Panc1 (cell line): Measurements from ENCODE around the gene IL32. TPM values are rescaled to one million over a fixed set of nuclear protein-coding genes. Genes with fewer than 3 reads are reported as not detected.

Experiments
- ATAC-seq: fragments of 200-7000 bp; cut with Tn5 transposase; 2 replicates; pipeline ENCODE4 v1.9.1; 2020; ENCODE audit warnings: mild to moderate bottlenecking, moderate library complexity
- BruUV-seq: library from RNA; stranded (reverse); fragments of 400-500 nt; replicated peaks from 2 replicates; lab custom pipeline; 2021; lab: Mats Ljungman, UMichigan
- CTCF ChIA-PET: fragments of 300-600 bp; sonication (Branson Sonifier 250); formaldehyde crosslinking; loops from one replicate; lab custom pipeline; 2022; ENCODE audit warnings: antibody characterized with exemption; lab: Charles Lee
- POLR2A ChIA-PET: fragments of 300-600 bp; sonication (Branson Sonifier 250); formaldehyde crosslinking; loops from one replicate; lab custom pipeline; 2022; ENCODE audit warnings: antibody characterized with exemption; lab: Charles Lee
- DNase-seq: peaks from one replicate; pipeline ENCODE4 v3.0.0-alpha.2; 2010; ENCODE audit warnings: low read depth, low spot score
- H3K27ac ChIP-seq: 2 replicates; pipeline ENCODE4 v1.5.1; 2011; ENCODE audit warnings: mild to moderate bottlenecking, low read length, inconsistent platforms
- H3K27me3 ChIP-seq: fragments of 200-500 bp; sonication (Bioruptor generic); 2 replicates; pipeline ENCODE4 v1.6.0; 2014; ENCODE audit warnings: low read length, inconsistent platforms; ENCODE audit not compliant: control insufficient read depth, insufficient read depth
- H3K36me3 ChIP-seq: fragments of 200-500 bp; sonication (Bioruptor generic); 2 replicates; pipeline ENCODE4 v1.5.1; 2014; ENCODE audit warnings: inconsistent platforms, mild to moderate bottlenecking, low read length, moderate library complexity; ENCODE audit not compliant: control insufficient read depth, insufficient read depth
- H3K4me1 ChIP-seq: 2 replicates; pipeline ENCODE4 v1.5.1; 2011; ENCODE audit warnings: inconsistent platforms, mild to moderate bottlenecking, low read length, moderate library complexity; ENCODE audit not compliant: control insufficient read depth, insufficient read depth
- H3K4me3 ChIP-seq, 2 experiments: 2 replicates each; pipeline ENCODE4 v1.5.1; 2011 to 2012; ENCODE audit warnings: low read depth in 2 of 2, low read length in 2 of 2, mild to moderate bottlenecking in 2 of 2, inconsistent platforms in 1 of 2, moderate library complexity in 1 of 2
- H3K9me3 ChIP-seq: fragments of 200-500 bp; sonication (Bioruptor generic); 2 replicates; pipeline ENCODE4 v1.5.1; 2014; ENCODE audit warnings: low read depth, mild to moderate bottlenecking, inconsistent platforms, low read length, moderate library complexity; ENCODE audit not compliant: control insufficient read depth, insufficient read depth
- CTCF ChIP-seq: fragments of 450-650 bp; IDR thresholded peaks from 2 replicates; pipeline ENCODE4 v1.5.1; 2017; ENCODE audit warnings: mild to moderate bottlenecking
- POLR2AphosphoS5 ChIP-seq: IDR thresholded peaks from 2 replicates; pipeline ENCODE4 v1.6.1; 2012; ENCODE audit warnings: mild to moderate bottlenecking, low read depth, low read length, moderate library complexity
- REST ChIP-seq, 2 experiments: IDR thresholded peaks; 2 replicates each; pipeline ENCODE4 v1.6.1; 2011 to 2012; ENCODE audit warnings: low read depth in 2 of 2, control low read depth in 1 of 2, low read length in 1 of 2, mild to moderate bottlenecking in 1 of 2, moderate library complexity in 1 of 2; ENCODE audit not compliant: insufficient read depth in 1 of 2
- SIN3A ChIP-seq: IDR thresholded peaks from 2 replicates; pipeline ENCODE4 v1.6.1; 2012; ENCODE audit warnings: low read depth, mild to moderate bottlenecking, low read length, moderate library complexity, borderline replicate concordance; ENCODE audit not compliant: insufficient read depth
- TCF7L2 ChIP-seq: IDR thresholded peaks from 2 replicates; pipeline ENCODE4 v1.6.1; 2011; ENCODE audit warnings: mild to moderate bottlenecking, low read depth, low read length, inconsistent platforms
- in situ Hi-C: cut with HindIII; loops from 2 replicates; pipeline ENCODE4 v1.10.0; 2016; ENCODE audit warnings: low sequenced_read_pairs, low pct_unique_long_range_greater_than_20kb
- intact Hi-C: fragments of 100-400 bp; cut with micrococcal nuclease; formaldehyde crosslinking; loops from one replicate; pipeline ENCODE4 v1.10.0; 2022; ENCODE audit not compliant: unreplicated experiment
- total RNA-seq: library from RNA; stranded (reverse); gene quantifications from one replicate; pipeline ENCODE4 v1.2.1, GENCODE V29; 2021; ENCODE audit not compliant: unreplicated experiment

Gene IL32
- total RNA-seq, 1 experiment from 2014 or later, result 17.1 TPM

DNA sequence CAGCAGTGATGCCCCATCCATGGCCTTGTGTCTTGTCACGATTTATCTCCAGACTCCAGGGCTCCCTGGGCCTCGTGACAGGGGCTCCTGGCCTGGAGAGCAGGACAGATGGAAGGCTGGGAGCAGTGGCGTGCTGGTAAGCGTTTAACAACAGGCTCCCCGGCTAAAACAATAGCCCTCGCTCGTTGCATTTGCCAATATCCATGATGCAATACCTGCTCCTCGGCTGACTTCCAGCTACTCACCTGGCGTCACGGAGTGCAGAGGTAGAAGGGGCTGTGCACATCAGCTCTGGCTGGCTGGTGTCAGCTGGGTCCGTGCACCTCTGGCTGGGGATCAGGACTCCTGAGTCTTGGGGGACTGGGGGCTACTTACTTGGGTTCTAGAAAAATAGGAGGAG is 27.2 kb upstream of the IL32 start:
- intact Hi-C loops (no loop called here), in situ Hi-C loops (no loop called here)
- Histone ChIP-seq H3K27me3 (no peaks in the 10 kb centered on the region; the same call in 1 of the 2 replicates), H3K4me1 (no peaks in the 10 kb centered on the region), H3K4me3 (no peak overlapping the region), H3K9me3 (no peaks in the 10 kb centered on the region), H3K36me3 (peaks cover 3% of the 10 kb centered on the region; the same call in 1 of the 2 replicates), H3K27ac (no peak overlapping the region)
- DNase-seq (no peak), ATAC-seq (peak; percentile 47; the same call in 1 of the 2 replicates)
- TF ChIP-seq SIN3A (no peak), REST (IDR thresholded peaks at IDR 0.05; ENCODE audit: insufficient read depth in 1 of 2, low read depth in 2 of 2, low read length in 1 of 2) (no peak), POLR2AphosphoS5 (no peak), CTCF (no peak), TCF7L2 (no peak)
- CTCF ChIA-PET, result no interaction called here
- POLR2A ChIA-PET, result no interaction called here
- no TSS peak for BruUV-seq

GRCh38 chr16:3038896-3039295 is 26.5 kb upstream of the IL32 start:
- Histone ChIP-seq H3K36me3 (peaks cover 3% of the 10 kb centered on the region; the same call in 1 of the 2 replicates), H3K4me1 (no peaks in the 10 kb centered on the region), H3K9me3 (no peaks in the 10 kb centered on the region), H3K27ac (no peak overlapping the region), H3K27me3 (no peaks in the 10 kb centered on the region; the same call in 1 of the 2 replicates), H3K4me3 (no peak overlapping the region)
- ChIA-PET POLR2A (no interaction called here), CTCF (interaction anchor here (1.1 kb wide), 1 partner anchor 8 kb away, joined by 5 read pairs; no protein-coding TSS in a partner anchor)
- TF ChIP-seq POLR2AphosphoS5, result no peak
- TF ChIP-seq CTCF, result no peak
- TF ChIP-seq SIN3A, result no peak
- TF ChIP-seq REST (IDR thresholded peaks at IDR 0.05; ENCODE audit: insufficient read depth in 1 of 2, low read depth in 2 of 2, low read length in 1 of 2), result no peak
- intact Hi-C loops (no loop called here), in situ Hi-C loops (no loop called here)
- peak; percentile 22; the same call in 1 of the 2 replicates for ATAC-seq
- no TSS peak for BruUV-seq
- no peak for DNase-seq
